ENCODE data around the gene CCDC171. TPM values are rescaled to one million over a fixed set of nuclear protein-coding genes. Genes with fewer than 3 reads are reported as not detected.
A peak's percentile ranks its signal among the peaks of the same experiment; 100 is the strongest.

CCDC171 gene
- total RNA-seq, 1 experiment from 2014 or later, result 2.8 TPM

GRCh38 chr9:15510789-15511575 lies 41.9 kb upstream of the CCDC171 start, which contains the start of gene PSIP1 (continued):
- TF ChIP-seq ZNF423 (CRISPR knock-in tag; IDR thresholded peaks at IDR 0.05) (no peak), CREM (CRISPR knock-in tag; IDR thresholded peaks at IDR 0.05) (peak; percentile 79), ZNF219 (CRISPR knock-in tag; IDR thresholded peaks at IDR 0.05; ENCODE audit: borderline replicate concordance) (peak; percentile 72; the same call in 1 of the 2 replicates), TCF7 (CRISPR knock-in tag; IDR thresholded peaks at IDR 0.05; ENCODE audit: low read depth) (peak; percentile 38), TP53 (CRISPR knock-in tag; IDR thresholded peaks at IDR 0.05) (0 out of 2 replicates have a peak, but pooled peaks have one; percentile 39)
- TF ChIP-seq, protein P1, sequence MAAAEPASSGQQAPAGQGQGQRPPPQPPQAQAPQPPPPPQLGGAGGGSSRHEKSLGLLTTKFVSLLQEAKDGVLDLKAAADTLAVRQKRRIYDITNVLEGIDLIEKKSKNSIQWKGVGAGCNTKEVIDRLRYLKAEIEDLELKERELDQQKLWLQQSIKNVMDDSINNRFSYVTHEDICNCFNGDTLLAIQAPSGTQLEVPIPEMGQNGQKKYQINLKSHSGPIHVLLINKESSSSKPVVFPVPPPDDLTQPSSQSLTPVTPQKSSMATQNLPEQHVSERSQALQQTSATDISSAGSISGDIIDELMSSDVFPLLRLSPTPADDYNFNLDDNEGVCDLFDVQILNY (CRISPR knock-in tag; IDR thresholded peaks at IDR 0.05), result peak; percentile 94

DNA sequence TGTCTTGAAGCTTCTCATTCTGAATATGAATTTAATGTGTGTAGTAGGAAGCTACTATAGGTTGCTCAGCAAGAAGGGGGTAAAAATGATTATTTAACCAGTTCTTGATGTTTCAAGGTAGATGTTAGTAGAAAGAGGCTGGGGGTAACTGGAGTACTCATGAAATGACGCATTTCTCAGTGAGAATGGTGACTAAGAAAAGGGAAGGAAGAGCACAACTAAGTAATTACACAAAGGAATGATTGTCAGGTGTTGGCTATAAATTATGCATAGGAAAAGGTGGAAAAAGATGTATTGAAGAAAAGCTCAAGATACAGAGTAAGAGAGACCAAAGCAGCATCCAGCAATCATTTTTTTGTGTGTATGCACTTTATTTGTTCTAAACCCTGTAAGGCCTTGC lies 40.6 kb upstream of the CCDC171 start:
- Mint-ChIP-seq H3K9me3 (no peaks in the 10 kb centered on the region; the same call in 1 of the 2 replicates), H3K4me1 (peaks cover 52% of the 10 kb centered on the region), H3K27me3 (ENCODE audit: low read depth) (no peaks in the 10 kb centered on the region), H3K4me3 (peak overlapping the region; percentile 92), H3K36me3 (peaks cover 28% of the 10 kb centered on the region), H3K27ac (peak overlapping the region; percentile 99)
- ATAC-seq, result no peak
- CTCF ChIA-PET, result interaction anchor here (0.6 to 3.6 kb wide), 7 partner anchors 13 to 377 kb away, joined by 3 to 30 read pairs (median 4); partner anchors contain the start of gene CCDC171
- POLR2A ChIA-PET, result interaction anchor here (1.0 to 2.8 kb wide), 5 partner anchors 20 to 205 kb away, joined by 3 to 36 read pairs (median 5); partner anchors contain the start of genes CCDC171 and TTC39B
- TF ChIP-seq ZNF232 (CRISPR knock-in tag; IDR thresholded peaks at IDR 0.05), result no peak
- TF ChIP-seq ESRRA (CRISPR knock-in tag; IDR thresholded peaks at IDR 0.05; ENCODE audit: borderline replicate concordance), result no peak
- TF ChIP-seq KAT7 (CRISPR knock-in tag; IDR thresholded peaks at IDR 0.05; ENCODE audit: borderline replicate concordance), result no peak
- TF ChIP-seq, protein P2, sequence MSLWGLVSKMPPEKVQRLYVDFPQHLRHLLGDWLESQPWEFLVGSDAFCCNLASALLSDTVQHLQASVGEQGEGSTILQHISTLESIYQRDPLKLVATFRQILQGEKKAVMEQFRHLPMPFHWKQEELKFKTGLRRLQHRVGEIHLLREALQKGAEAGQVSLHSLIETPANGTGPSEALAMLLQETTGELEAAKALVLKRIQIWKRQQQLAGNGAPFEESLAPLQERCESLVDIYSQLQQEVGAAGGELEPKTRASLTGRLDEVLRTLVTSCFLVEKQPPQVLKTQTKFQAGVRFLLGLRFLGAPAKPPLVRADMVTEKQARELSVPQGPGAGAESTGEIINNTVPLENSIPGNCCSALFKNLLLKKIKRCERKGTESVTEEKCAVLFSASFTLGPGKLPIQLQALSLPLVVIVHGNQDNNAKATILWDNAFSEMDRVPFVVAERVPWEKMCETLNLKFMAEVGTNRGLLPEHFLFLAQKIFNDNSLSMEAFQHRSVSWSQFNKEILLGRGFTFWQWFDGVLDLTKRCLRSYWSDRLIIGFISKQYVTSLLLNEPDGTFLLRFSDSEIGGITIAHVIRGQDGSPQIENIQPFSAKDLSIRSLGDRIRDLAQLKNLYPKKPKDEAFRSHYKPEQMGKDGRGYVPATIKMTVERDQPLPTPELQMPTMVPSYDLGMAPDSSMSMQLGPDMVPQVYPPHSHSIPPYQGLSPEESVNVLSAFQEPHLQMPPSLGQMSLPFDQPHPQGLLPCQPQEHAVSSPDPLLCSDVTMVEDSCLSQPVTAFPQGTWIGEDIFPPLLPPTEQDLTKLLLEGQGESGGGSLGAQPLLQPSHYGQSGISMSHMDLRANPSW (CRISPR knock-in tag; conservative IDR thresholded peaks at IDR 0.05; ENCODE audit: low read depth), result no peak
- TF ChIP-seq, protein P3, sequence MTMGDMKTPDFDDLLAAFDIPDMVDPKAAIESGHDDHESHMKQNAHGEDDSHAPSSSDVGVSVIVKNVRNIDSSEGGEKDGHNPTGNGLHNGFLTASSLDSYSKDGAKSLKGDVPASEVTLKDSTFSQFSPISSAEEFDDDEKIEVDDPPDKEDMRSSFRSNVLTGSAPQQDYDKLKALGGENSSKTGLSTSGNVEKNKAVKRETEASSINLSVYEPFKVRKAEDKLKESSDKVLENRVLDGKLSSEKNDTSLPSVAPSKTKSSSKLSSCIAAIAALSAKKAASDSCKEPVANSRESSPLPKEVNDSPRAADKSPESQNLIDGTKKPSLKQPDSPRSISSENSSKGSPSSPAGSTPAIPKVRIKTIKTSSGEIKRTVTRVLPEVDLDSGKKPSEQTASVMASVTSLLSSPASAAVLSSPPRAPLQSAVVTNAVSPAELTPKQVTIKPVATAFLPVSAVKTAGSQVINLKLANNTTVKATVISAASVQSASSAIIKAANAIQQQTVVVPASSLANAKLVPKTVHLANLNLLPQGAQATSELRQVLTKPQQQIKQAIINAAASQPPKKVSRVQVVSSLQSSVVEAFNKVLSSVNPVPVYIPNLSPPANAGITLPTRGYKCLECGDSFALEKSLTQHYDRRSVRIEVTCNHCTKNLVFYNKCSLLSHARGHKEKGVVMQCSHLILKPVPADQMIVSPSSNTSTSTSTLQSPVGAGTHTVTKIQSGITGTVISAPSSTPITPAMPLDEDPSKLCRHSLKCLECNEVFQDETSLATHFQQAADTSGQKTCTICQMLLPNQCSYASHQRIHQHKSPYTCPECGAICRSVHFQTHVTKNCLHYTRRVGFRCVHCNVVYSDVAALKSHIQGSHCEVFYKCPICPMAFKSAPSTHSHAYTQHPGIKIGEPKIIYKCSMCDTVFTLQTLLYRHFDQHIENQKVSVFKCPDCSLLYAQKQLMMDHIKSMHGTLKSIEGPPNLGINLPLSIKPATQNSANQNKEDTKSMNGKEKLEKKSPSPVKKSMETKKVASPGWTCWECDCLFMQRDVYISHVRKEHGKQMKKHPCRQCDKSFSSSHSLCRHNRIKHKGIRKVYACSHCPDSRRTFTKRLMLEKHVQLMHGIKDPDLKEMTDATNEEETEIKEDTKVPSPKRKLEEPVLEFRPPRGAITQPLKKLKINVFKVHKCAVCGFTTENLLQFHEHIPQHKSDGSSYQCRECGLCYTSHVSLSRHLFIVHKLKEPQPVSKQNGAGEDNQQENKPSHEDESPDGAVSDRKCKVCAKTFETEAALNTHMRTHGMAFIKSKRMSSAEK (CRISPR knock-in tag; IDR thresholded peaks at IDR 0.05; ENCODE audit: borderline replicate concordance), result no peak
- no peak for TF ChIP-seq PRRX2 (CRISPR knock-in tag; IDR thresholded peaks at IDR 0.05)
- TF ChIP-seq, protein P4, sequence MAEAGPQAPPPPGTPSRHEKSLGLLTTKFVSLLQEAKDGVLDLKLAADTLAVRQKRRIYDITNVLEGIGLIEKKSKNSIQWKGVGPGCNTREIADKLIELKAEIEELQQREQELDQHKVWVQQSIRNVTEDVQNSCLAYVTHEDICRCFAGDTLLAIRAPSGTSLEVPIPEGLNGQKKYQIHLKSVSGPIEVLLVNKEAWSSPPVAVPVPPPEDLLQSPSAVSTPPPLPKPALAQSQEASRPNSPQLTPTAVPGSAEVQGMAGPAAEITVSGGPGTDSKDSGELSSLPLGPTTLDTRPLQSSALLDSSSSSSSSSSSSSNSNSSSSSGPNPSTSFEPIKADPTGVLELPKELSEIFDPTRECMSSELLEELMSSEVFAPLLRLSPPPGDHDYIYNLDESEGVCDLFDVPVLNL (CRISPR knock-in tag; IDR thresholded peaks at IDR 0.05; ENCODE audit: borderline replicate concordance, low read depth), result no peak
- no peak for TF ChIP-seq ATF2 (CRISPR knock-in tag; IDR thresholded peaks at IDR 0.05; ENCODE audit: borderline replicate concordance, low read depth)
- TF ChIP-seq GABPB1 (CRISPR knock-in tag; IDR thresholded peaks at IDR 0.05), result no peak
- no peak for TF ChIP-seq SOX15 (CRISPR knock-in tag; IDR thresholded peaks at IDR 0.05)
- no peak for TF ChIP-seq ZNF138 (CRISPR knock-in tag; conservative IDR thresholded peaks at IDR 0.05)
- TF ChIP-seq, protein P5, sequence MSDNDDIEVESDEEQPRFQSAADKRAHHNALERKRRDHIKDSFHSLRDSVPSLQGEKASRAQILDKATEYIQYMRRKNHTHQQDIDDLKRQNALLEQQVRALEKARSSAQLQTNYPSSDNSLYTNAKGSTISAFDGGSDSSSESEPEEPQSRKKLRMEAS (CRISPR knock-in tag; IDR thresholded peaks at IDR 0.05), result no peak
- no peak for TF ChIP-seq ZNF416 (CRISPR knock-in tag; IDR thresholded peaks at IDR 0.05)
- no peak for TF ChIP-seq GRHL2 (CRISPR knock-in tag; IDR thresholded peaks at IDR 0.05; ENCODE audit: insufficient replicate concordance, severe bottlenecking)
- TF ChIP-seq USF1 (CRISPR knock-in tag; IDR thresholded peaks at IDR 0.05), result no peak
- DNase-seq (ENCODE audit: low spot score), result no peak
